HL-60 (cell line): Measurements from ENCODE around the gene ADGRG7.

Source experiments
- POLR2AphosphoS5 ChIP-seq: IDR thresholded peaks from 2 replicates; pipeline ENCODE4 v1.6.1; 2012; ENCODE audit warnings: low read depth
- REST ChIP-seq: IDR thresholded peaks from 2 replicates; pipeline ENCODE4 v1.6.1; 2012; ENCODE audit warnings: low read depth; ENCODE audit not compliant: insufficient replicate concordance
- TF ChIP-seq, protein P1 (sequence below): IDR thresholded peaks from one replicate; pipeline ENCODE4 v1.5.1; 2011; ENCODE audit warnings: low read length, control low read depth, inconsistent platforms; ENCODE audit not compliant: insufficient read depth

GRCh38 chr3:100581650-100582049 is 27.8 kb upstream of the ADGRG7 start:
- TF ChIP-seq POLR2AphosphoS5 (no peak), REST (no peak)
- TF ChIP-seq, protein P1, sequence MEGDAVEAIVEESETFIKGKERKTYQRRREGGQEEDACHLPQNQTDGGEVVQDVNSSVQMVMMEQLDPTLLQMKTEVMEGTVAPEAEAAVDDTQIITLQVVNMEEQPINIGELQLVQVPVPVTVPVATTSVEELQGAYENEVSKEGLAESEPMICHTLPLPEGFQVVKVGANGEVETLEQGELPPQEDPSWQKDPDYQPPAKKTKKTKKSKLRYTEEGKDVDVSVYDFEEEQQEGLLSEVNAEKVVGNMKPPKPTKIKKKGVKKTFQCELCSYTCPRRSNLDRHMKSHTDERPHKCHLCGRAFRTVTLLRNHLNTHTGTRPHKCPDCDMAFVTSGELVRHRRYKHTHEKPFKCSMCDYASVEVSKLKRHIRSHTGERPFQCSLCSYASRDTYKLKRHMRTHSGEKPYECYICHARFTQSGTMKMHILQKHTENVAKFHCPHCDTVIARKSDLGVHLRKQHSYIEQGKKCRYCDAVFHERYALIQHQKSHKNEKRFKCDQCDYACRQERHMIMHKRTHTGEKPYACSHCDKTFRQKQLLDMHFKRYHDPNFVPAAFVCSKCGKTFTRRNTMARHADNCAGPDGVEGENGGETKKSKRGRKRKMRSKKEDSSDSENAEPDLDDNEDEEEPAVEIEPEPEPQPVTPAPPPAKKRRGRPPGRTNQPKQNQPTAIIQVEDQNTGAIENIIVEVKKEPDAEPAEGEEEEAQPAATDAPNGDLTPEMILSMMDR, result no peak
